Lower leg skin (tissue), 4 donors: ENCODE measurements around the gene HACD1. TPM values are rescaled to one million over a fixed set of nuclear protein-coding genes. Genes with fewer than 3 reads are reported as not detected.

Experiments used
- DNase-seq, 2 donors: peaks; one replicate each; pipeline ENCODE4 v3.0.0-alpha.2; 2019; ENCODE audit warnings: low spot score in 2 of 2
- H3K4me3 ChIP-seq: fragments of 200-600 bp; sonication (generic); 2 replicates; pipeline ENCODE4 v1.5.1; 2017; ENCODE audit warnings: mild to moderate bottlenecking, low read depth; ENCODE audit not compliant: poor library complexity, severe bottlenecking
- CTCF ChIP-seq, 3 donors: fragments of 450-650 bp; IDR thresholded peaks; one replicate each; pipeline ENCODE4 v1.5.1; 2016; ENCODE audit warnings: antibody characterized with exemption in 3 of 3, mild to moderate bottlenecking in 3 of 3, moderate library complexity in 2 of 3
- POLR2A ChIP-seq, 2 donors: fragments of 450-650 bp; IDR thresholded peaks; one replicate each; pipeline ENCODE4 v1.6.1; 2016 to 2017; ENCODE audit warnings: antibody characterized with exemption in 2 of 2, mild to moderate bottlenecking in 1 of 2, moderate library complexity in 1 of 2
- WGBS, 2 donors: methylation state at CpG; one replicate each; pipeline ENCODE4 v1.1.5; 2018; 5-methylcytosine and 5-hydroxymethylcytosine counted together
- intact Hi-C: fragments of 100-400 bp; cut with DNase I; formaldehyde crosslinking; loops from one replicate; pipeline ENCODE4 v1.15.0; 2023; ENCODE audit warnings: low total_unique reads
- total RNA-seq, 4 donors: library from RNA; depleted of rRNA; stranded (reverse); fragments of >200 nt; gene quantifications; one replicate each; pipeline ENCODE4 v1.1.0, GENCODE V29; 2016

Gene HACD1
- total RNA-seq, 4 donors from 2014 or later = 0.80 to 4.1 (median 2.7) TPM

GRCh38 chr10:17563452-17563851 is 53.7 kb downstream of the HACD1 start:
- 48 to 56% methylated on average over 4 of the region's 4 CpGs for WGBS, 2 donors
- TF ChIP-seq POLR2A (IDR thresholded peaks at IDR 0.05) (no peak), CTCF (IDR thresholded peaks at IDR 0.05) (no peak)
- DNase-seq = no peak
- intact Hi-C loops = no loop called here
- no peak overlapping the region for H3K4me3 ChIP-seq

DNA sequence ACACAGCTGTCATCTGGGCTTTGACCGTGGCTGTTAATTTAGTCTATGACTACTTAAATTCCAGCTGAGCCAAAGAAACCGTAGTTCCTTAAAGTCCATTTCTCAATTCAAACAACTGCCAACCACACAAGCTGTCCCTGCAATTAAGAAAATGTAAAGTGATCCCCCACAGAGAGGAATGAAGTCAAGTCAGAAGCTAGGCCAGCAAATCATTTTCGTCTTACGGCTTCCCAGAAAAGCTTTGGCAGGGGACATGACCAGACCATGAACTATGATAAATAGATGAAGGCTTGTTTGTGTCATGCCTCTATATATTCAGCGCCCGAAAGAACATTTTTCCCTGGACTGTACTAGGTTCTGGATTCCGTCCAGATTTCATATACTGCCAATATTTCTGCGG is 54.6 kb downstream of the HACD1 start:
- intact Hi-C loops = no loop called here
- 37 to 39% methylated on average over 8 of the region's 8 CpGs for WGBS, 2 donors
- DNase-seq = no peak
- no peak overlapping the region for H3K4me3 ChIP-seq
- TF ChIP-seq CTCF (IDR thresholded peaks at IDR 0.05) (no peak), POLR2A (IDR thresholded peaks at IDR 0.05) (no peak)

GRCh38 chr10:17561111-17561510 is 56.1 kb downstream of the HACD1 start:
- TF ChIP-seq CTCF (IDR thresholded peaks at IDR 0.05) = no peak
- TF ChIP-seq POLR2A (IDR thresholded peaks at IDR 0.05) = no peak
- WGBS, 2 donors = 61 to 77% methylated on average over 2 of the region's 2 CpGs
- intact Hi-C loops = no loop called here
- H3K4me3 ChIP-seq = no peak overlapping the region
- DNase-seq = no peak

DNA sequence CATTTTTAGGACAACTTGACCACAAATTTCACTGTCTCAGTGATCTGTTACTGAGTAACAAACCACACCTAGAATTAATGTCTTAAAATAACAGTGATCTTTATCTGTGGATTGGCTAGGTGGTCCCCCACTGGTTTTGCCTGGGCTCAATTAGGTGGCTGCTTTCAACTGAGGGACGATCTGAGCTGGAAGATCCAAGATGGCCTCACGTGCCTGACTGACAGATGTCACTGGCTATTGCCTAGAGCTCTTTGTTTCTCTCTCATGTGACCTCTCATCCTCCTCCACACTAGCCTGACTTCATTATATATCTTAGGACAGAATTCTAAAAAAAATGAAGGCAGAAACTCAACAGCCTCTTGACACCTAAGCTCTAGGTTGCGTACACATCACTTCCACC is 59.7 kb downstream of the HACD1 start:
- intact Hi-C loops = no loop called here
- no peak overlapping the region for H3K4me3 ChIP-seq
- 73 to 75% methylated on average over 3 of the region's 3 CpGs for WGBS, 2 donors
- TF ChIP-seq POLR2A (IDR thresholded peaks at IDR 0.05) = no peak
- no peak for TF ChIP-seq CTCF (IDR thresholded peaks at IDR 0.05)
- DNase-seq = no peak

- intact Hi-C loops = no loop called here
- no peak for TF ChIP-seq POLR2A (IDR thresholded peaks at IDR 0.05)
- no peak for TF ChIP-seq CTCF (IDR thresholded peaks at IDR 0.05)
- DNase-seq = no peak
- no peak overlapping the region for H3K4me3 ChIP-seq
- WGBS, 2 donors = 20 to 21% methylated on average over 3 of the region's 3 CpGs
These were observed 68.4 kb downstream of the HACD1 start for GRCh38 chr10:17548770-17549169.

GRCh38 chr10:17548162-17548561 is 69.0 kb downstream of the HACD1 start:
- no peak for TF ChIP-seq CTCF (IDR thresholded peaks at IDR 0.05)
- no peak for TF ChIP-seq POLR2A (IDR thresholded peaks at IDR 0.05)
- intact Hi-C loops = no loop called here
- no peak for DNase-seq
- no peak overlapping the region for H3K4me3 ChIP-seq
- WGBS, 2 donors = 71 to 79% methylated on average over 2 of the region's 2 CpGs
